Measurements from ENCODE around the gene PTTG1. TPM values are rescaled to one million over a fixed set of nuclear protein-coding genes. Genes with fewer than 3 reads are reported as not detected.

PTTG1 gene
- total RNA-seq, 4 donors from 2014 or later = 31.7 to 98.9 (median 49.9) TPM

DNA sequence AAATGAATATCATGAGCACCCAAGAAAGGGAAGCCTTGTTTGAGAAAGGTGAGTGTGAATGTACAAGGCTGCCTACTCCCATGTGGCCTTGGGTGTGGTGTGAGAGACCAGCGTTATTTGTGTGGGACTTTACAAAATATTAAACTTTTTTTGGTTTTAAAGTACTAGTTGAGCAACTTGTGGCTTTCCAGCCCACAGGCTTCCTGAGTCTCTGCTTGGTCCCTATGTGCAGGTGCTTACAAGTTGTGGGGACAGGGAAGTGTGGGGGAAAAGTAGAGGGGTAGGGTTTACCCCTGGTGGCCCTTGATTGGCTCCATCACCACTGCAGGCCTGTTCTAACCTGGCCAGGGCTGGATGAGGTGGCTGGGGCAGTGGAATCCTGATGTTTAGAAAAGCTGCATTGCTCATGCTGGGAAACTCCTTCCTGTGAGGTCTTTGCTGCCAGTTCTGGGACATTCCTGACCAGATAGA, 19.7 kb downstream of the PTTG1 start:
- Histone ChIP-seq H3K36me3 (no peaks in the 10 kb centered on the region), H3K9me3 (no peaks in the 10 kb centered on the region), H3K4me1 (peaks cover 11% of the 10 kb centered on the region), H3K27me3 (no peaks in the 10 kb centered on the region), H3K4me3 (no peak overlapping the region), H3K27ac (no peak overlapping the region)
- WGBS = 56% methylated on average over 1 of the region's 1 CpG
- no peak for DNase-seq (ENCODE audit: low spot score in 2 of 2)
- TF ChIP-seq EP300 (IDR thresholded peaks at IDR 0.05) = no peak
- TF ChIP-seq POLR2A (IDR thresholded peaks at IDR 0.05) = no peak
- TF ChIP-seq, protein P1, sequence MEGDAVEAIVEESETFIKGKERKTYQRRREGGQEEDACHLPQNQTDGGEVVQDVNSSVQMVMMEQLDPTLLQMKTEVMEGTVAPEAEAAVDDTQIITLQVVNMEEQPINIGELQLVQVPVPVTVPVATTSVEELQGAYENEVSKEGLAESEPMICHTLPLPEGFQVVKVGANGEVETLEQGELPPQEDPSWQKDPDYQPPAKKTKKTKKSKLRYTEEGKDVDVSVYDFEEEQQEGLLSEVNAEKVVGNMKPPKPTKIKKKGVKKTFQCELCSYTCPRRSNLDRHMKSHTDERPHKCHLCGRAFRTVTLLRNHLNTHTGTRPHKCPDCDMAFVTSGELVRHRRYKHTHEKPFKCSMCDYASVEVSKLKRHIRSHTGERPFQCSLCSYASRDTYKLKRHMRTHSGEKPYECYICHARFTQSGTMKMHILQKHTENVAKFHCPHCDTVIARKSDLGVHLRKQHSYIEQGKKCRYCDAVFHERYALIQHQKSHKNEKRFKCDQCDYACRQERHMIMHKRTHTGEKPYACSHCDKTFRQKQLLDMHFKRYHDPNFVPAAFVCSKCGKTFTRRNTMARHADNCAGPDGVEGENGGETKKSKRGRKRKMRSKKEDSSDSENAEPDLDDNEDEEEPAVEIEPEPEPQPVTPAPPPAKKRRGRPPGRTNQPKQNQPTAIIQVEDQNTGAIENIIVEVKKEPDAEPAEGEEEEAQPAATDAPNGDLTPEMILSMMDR (IDR thresholded peaks at IDR 0.05) = no peak
- no peak for TF ChIP-seq POLR2AphosphoS5 (IDR thresholded peaks at IDR 0.05)

DNA sequence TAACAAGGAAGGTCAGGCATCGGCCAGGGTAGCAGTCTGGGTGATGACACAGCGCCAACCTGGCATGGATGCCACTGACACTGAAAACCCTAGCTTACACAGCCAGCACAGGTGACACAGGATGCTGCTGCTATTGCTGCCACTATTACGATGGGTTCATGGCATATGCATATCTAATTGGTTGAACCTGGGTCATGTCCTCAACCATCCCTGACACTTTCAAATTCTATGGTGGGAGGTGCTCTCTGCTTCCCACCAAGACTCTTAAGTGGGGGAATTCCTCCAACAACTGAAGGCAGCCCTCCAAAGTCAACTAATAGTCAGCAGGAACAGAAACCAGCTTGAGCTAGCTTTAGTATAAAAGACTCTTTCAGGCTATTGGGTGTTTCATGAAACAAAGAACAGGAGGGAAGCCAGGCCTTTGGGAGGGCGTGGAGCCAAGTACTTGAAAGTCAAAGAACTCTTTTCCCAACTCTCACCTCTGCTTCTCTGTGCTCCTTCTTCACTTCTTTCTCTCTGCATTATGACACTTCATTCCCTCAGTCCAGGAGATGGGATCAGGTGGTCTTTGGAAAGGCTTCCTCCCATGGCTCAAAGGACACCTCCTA, 21.3 kb downstream of the PTTG1 start:
- WGBS = 78% methylated on average over 4 of the region's 4 CpGs
- no peaks in the 10 kb centered on the region for H3K9me3 ChIP-seq
- TF ChIP-seq POLR2A (IDR thresholded peaks at IDR 0.05) = no peak
- TF ChIP-seq, protein P1 (IDR thresholded peaks at IDR 0.05) = no peak
- no peak for TF ChIP-seq EP300 (IDR thresholded peaks at IDR 0.05)
- no peak for TF ChIP-seq POLR2AphosphoS5 (IDR thresholded peaks at IDR 0.05)
- H3K4me1 ChIP-seq = peaks cover 11% of the 10 kb centered on the region
- H3K27me3 ChIP-seq = no peaks in the 10 kb centered on the region
- H3K4me3 ChIP-seq = no peak overlapping the region
- no peaks in the 10 kb centered on the region for H3K36me3 ChIP-seq
- no peak overlapping the region for H3K27ac ChIP-seq
- DNase-seq (ENCODE audit: low spot score in 2 of 2) = no peak

DNA sequence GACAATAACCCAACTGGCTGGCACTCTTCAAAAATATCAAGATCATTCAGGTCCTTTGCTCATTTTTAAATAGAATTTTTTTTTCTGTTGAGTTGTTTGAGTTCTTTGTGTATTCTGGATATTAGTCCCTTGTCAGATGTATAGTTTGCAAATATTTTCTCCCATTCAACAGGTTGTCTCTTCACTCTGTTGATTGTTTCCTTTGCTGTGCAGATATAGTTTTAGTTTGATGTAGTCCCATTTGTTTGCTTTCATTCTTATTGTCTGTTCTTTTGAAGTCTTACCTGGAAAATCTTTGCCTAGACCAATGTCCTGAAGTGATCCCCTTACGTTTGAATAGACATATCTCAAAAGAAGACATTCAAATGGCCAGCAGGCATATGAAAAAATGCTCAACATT, 22.8 kb downstream of the PTTG1 start:
- WGBS = 74% methylated on average over 1 of the region's 1 CpG
- Histone ChIP-seq H3K36me3 (no peaks in the 10 kb centered on the region), H3K4me1 (peaks cover 2% of the 10 kb centered on the region), H3K27me3 (no peaks in the 10 kb centered on the region), H3K9me3 (no peaks in the 10 kb centered on the region), H3K27ac (no peak overlapping the region), H3K4me3 (no peak overlapping the region)
- TF ChIP-seq POLR2AphosphoS5 (IDR thresholded peaks at IDR 0.05) (no peak), EP300 (IDR thresholded peaks at IDR 0.05) (no peak), POLR2A (IDR thresholded peaks at IDR 0.05) (no peak)
- TF ChIP-seq, protein P1 (IDR thresholded peaks at IDR 0.05) = no peak
- no peak for DNase-seq (ENCODE audit: low spot score in 2 of 2)

DNA sequence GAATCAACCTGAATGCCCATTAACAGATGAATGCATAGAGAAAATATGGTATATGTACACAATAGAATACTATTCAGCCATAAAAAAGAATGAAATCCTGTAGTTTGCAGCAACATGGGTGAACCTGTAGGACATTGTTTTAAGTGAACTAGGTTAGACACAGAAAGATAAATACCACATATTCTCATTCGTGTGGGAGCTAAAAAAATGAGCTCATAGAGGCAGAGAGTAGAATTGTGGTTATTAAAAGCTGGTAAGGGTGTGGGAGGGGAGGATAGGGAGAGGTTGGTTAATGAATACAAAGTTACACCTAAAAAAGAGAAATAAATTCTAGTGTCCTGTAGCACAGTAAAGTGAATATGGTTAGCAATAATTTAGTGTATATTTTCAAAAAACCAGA, 23.5 kb downstream of the PTTG1 start:
- WGBS = 73% methylated on average over 1 of the region's 1 CpG
- Histone ChIP-seq H3K27me3 (no peaks in the 10 kb centered on the region), H3K27ac (no peak overlapping the region), H3K9me3 (no peaks in the 10 kb centered on the region), H3K4me3 (no peak overlapping the region), H3K4me1 (no peaks in the 10 kb centered on the region), H3K36me3 (no peaks in the 10 kb centered on the region)
- no peak for DNase-seq (ENCODE audit: low spot score in 2 of 2)
- TF ChIP-seq POLR2AphosphoS5 (IDR thresholded peaks at IDR 0.05) = no peak
- TF ChIP-seq EP300 (IDR thresholded peaks at IDR 0.05) = no peak
- no peak for TF ChIP-seq POLR2A (IDR thresholded peaks at IDR 0.05)
- TF ChIP-seq, protein P1 (IDR thresholded peaks at IDR 0.05) = no peak

DNA sequence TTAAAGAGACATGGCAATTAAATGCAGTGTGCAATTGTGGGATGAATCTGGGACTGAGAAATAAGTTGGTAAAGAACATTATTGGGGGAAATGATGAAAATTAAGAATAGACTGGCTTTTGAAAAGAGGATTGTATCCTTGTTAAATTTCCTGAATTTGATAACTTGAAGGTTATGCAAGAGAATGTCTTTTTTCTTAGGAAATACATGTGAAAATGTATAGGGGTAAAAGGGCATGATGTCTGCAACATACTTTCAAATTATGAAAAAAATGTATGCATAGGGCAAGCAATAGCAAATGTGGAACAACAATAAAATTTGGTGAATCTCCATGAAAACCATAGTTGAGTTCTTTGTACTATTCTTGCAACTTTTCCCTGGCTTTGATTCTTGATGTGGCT, 24.1 kb downstream of the PTTG1 start:
- Histone ChIP-seq H3K27me3 (no peaks in the 10 kb centered on the region), H3K9me3 (no peaks in the 10 kb centered on the region), H3K27ac (no peak overlapping the region), H3K4me1 (no peaks in the 10 kb centered on the region), H3K4me3 (no peak overlapping the region), H3K36me3 (no peaks in the 10 kb centered on the region)
- no peak for DNase-seq (ENCODE audit: low spot score in 2 of 2)
- no peak for TF ChIP-seq EP300 (IDR thresholded peaks at IDR 0.05)
- TF ChIP-seq, protein P1 (IDR thresholded peaks at IDR 0.05) = no peak
- TF ChIP-seq POLR2A (IDR thresholded peaks at IDR 0.05) = no peak
- TF ChIP-seq POLR2AphosphoS5 (IDR thresholded peaks at IDR 0.05) = no peak
